KOPT-K1 (cell line): ENCODE results near the gene NFATC2IP.
A peak's percentile ranks its signal among the peaks of the same experiment; 100 is the strongest.

Experiments
- H3K27ac ChIP-seq: fragments of 200-600 bp; sonication (generic); 2 replicates; pipeline ENCODE4 v1.5.1; 2016; ENCODE audit warnings: antibody characterized with exemption, mild to moderate bottlenecking, low read depth, low read length; ENCODE audit not compliant: poor library complexity, severe bottlenecking
- H3K36me3 ChIP-seq: fragments of 200-600 bp; sonication (generic); 2 replicates; pipeline ENCODE4 v1.5.1; 2017; ENCODE audit warnings: antibody characterized with exemption, mild to moderate bottlenecking, low read length, moderate library complexity; ENCODE audit not compliant: insufficient read depth
- H3K9me3 ChIP-seq: fragments of 200-600 bp; sonication (generic); 2 replicates; pipeline ENCODE4 v1.5.1; 2017; ENCODE audit warnings: antibody characterized with exemption, low read length, mild to moderate bottlenecking; ENCODE audit not compliant: insufficient read depth, poor library complexity, severe bottlenecking

The NFATC2IP gene

GRCh38 chr16:28950648-28951409 is at the start of gene NFATC2IP:
NFATC2IP (plus strand) TSS chr16:28950937; CDS start chr16:28951012, 75 bp downstream.
- Histone ChIP-seq H3K36me3 (peaks cover 39% of the 10 kb centered on the region), H3K9me3 (no peaks in the 10 kb centered on the region), H3K27ac (peak within 1 kb of the TSS; percentile 82)

- H3K27ac ChIP-seq = peak overlapping the region; percentile 76
- H3K9me3 ChIP-seq = no peaks in the 10 kb centered on the region
- H3K36me3 ChIP-seq = peaks cover 32% of the 10 kb centered on the region
Measured at GRCh38 chr16:28901862-28902261, 48.9 kb upstream of the NFATC2IP start.

GRCh38 chr16:28902909-28903308 is 47.8 kb upstream of the NFATC2IP start:
- peaks cover 32% of the 10 kb centered on the region for H3K36me3 ChIP-seq
- H3K9me3 ChIP-seq = no peaks in the 10 kb centered on the region
- H3K27ac ChIP-seq = peak overlapping the region; percentile 76

GRCh38 chr16:28903344-28904042 is 47.2 kb upstream of the NFATC2IP start:
- Histone ChIP-seq H3K9me3 (no peaks in the 10 kb centered on the region), H3K36me3 (peaks cover 32% of the 10 kb centered on the region), H3K27ac (peak overlapping the region; percentile 76)

- no peak overlapping the region for H3K27ac ChIP-seq
- H3K9me3 ChIP-seq = no peaks in the 10 kb centered on the region
- peaks cover 38% of the 10 kb centered on the region for H3K36me3 ChIP-seq
Measured at GRCh38 chr16:28904363-28904762, 46.4 kb upstream of the NFATC2IP start.

GRCh38 chr16:28904828-28905227 is 45.9 kb upstream of the NFATC2IP start:
- H3K9me3 ChIP-seq = no peaks in the 10 kb centered on the region
- H3K27ac ChIP-seq = no peak overlapping the region
- H3K36me3 ChIP-seq = peaks cover 42% of the 10 kb centered on the region

- Histone ChIP-seq H3K27ac (no peak overlapping the region), H3K36me3 (peaks cover 45% of the 10 kb centered on the region), H3K9me3 (no peaks in the 10 kb centered on the region)
Measured at GRCh38 chr16:28905229-28905754, 45.4 kb upstream of the NFATC2IP start.

- Histone ChIP-seq H3K9me3 (no peaks in the 10 kb centered on the region), H3K36me3 (peaks cover 51% of the 10 kb centered on the region), H3K27ac (no peak overlapping the region)
Measured at GRCh38 chr16:28905800-28906372, 44.9 kb upstream of the NFATC2IP start.

- no peak overlapping the region for H3K27ac ChIP-seq
- H3K36me3 ChIP-seq = peaks cover 79% of the 10 kb centered on the region
- no peaks in the 10 kb centered on the region for H3K9me3 ChIP-seq
Measured at GRCh38 chr16:28910086-28911031, 40.4 kb upstream of the NFATC2IP start.

GRCh38 chr16:28912558-28912957 is 38.2 kb upstream of the NFATC2IP start:
- H3K9me3 ChIP-seq = no peaks in the 10 kb centered on the region
- H3K27ac ChIP-seq = no peak overlapping the region
- peaks cover 89% of the 10 kb centered on the region for H3K36me3 ChIP-seq

- H3K27ac ChIP-seq = no peak overlapping the region
- peaks cover 94% of the 10 kb centered on the region for H3K36me3 ChIP-seq
- H3K9me3 ChIP-seq = no peaks in the 10 kb centered on the region
Measured at GRCh38 chr16:28913946-28914724, 36.6 kb upstream of the NFATC2IP start.

- Histone ChIP-seq H3K27ac (no peak overlapping the region), H3K36me3 (peaks cover 95% of the 10 kb centered on the region), H3K9me3 (no peaks in the 10 kb centered on the region)
Measured at GRCh38 chr16:28915181-28915580, 35.6 kb upstream of the NFATC2IP start.

GRCh38 chr16:28917095-28917494 is 33.6 kb upstream of the NFATC2IP start:
- H3K9me3 ChIP-seq = no peaks in the 10 kb centered on the region
- peaks cover 90% of the 10 kb centered on the region for H3K36me3 ChIP-seq
- no peak overlapping the region for H3K27ac ChIP-seq

GRCh38 chr16:28918698-28919097 is 32.0 kb upstream of the NFATC2IP start:
- H3K36me3 ChIP-seq = peaks cover 90% of the 10 kb centered on the region

More at GRCh38 chr16:28918698-28919097, 32.0 kb upstream of the NFATC2IP start:
- no peak overlapping the region for H3K27ac ChIP-seq
- no peaks in the 10 kb centered on the region for H3K9me3 ChIP-seq
